Brain microvascular endothelial cell (primary cell): ENCODE data around the gene POU5F1.

Experiments
- DNase-seq: peaks from one replicate; pipeline ENCODE4 v3.0.0-alpha.2; 2020
- H3K27ac ChIP-seq: fragments of 250-450 bp; sonication (Bioruptor Pico); 2 replicates; pipeline ENCODE4 v1.5.1; 2020; ENCODE audit warnings: mild to moderate bottlenecking, moderate library complexity
- H3K27me3 ChIP-seq: fragments of 250-450 bp; sonication (Bioruptor Pico); replicated peaks from 2 replicates; pipeline ENCODE4 v1.5.1; 2020; ENCODE audit warnings: mild to moderate bottlenecking
- H3K36me3 ChIP-seq: fragments of 250-450 bp; sonication (Bioruptor Pico); replicated peaks from 2 replicates; pipeline ENCODE4 v1.5.1; 2020; ENCODE audit warnings: mild to moderate bottlenecking
- H3K4me3 ChIP-seq: 2 replicates; pipeline ENCODE4 v1.5.1; 2011; ENCODE audit warnings: low read depth, mild to moderate bottlenecking, control low read depth, low read length, moderate library complexity
- CTCF ChIP-seq: IDR thresholded peaks from 2 replicates; pipeline ENCODE4 v1.5.1; 2011; ENCODE audit warnings: low read depth, mild to moderate bottlenecking, moderate library complexity, low read length, control low read depth, inconsistent platforms; ENCODE audit errors: missing control alignments
- in situ Hi-C: cut with HindIII; loops from 2 replicates; pipeline ENCODE4 v1.10.0; 2017; ENCODE audit warnings: low sequenced_read_pairs, low pct_ligation_motif_present

The POU5F1 gene

GRCh38 chr6:31180500-31180899 lies 10.0 kb upstream of the POU5F1 start:
- Histone ChIP-seq H3K27me3 (no peaks in the 10 kb centered on the region), H3K27ac (no peak overlapping the region), H3K36me3 (no peaks in the 10 kb centered on the region), H3K4me3 (peak overlapping the region; percentile 44)
- TF ChIP-seq CTCF = no peak
- DNase-seq = peak; percentile 28
- in situ Hi-C loops = no loop called here

GRCh38 chr6:31179896-31180295 lies 9.4 kb upstream of the POU5F1 start:
- no peak for DNase-seq
- in situ Hi-C loops = no loop called here
- Histone ChIP-seq H3K27me3 (no peaks in the 10 kb centered on the region), H3K4me3 (peak overlapping the region; percentile 44), H3K36me3 (no peaks in the 10 kb centered on the region), H3K27ac (no peak overlapping the region)
- no peak for TF ChIP-seq CTCF

- DNase-seq = no peak
- H3K4me3 ChIP-seq = no peak overlapping the region
Observed at GRCh38 chr6:31179042-31179386, 8.5 kb upstream of the POU5F1 start.

GRCh38 chr6:31178143-31179041 lies 7.9 kb upstream of the POU5F1 start:
- in situ Hi-C loops = no loop called here
- DNase-seq = no peak
- H3K4me3 ChIP-seq = no peak overlapping the region
- TF ChIP-seq CTCF = no peak
- H3K36me3 ChIP-seq = no peaks in the 10 kb centered on the region
- no peak overlapping the region for H3K27ac ChIP-seq
- no peaks in the 10 kb centered on the region for H3K27me3 ChIP-seq

More at GRCh38 chr6:31179042-31179386, 8.5 kb upstream of the POU5F1 start:
- Histone ChIP-seq H3K27me3 (no peaks in the 10 kb centered on the region), H3K36me3 (no peaks in the 10 kb centered on the region), H3K27ac (no peak overlapping the region)
- in situ Hi-C loops = no loop called here
- no peak for TF ChIP-seq CTCF

GRCh38 chr6:31175971-31176370 lies 5.5 kb upstream of the POU5F1 start:
- in situ Hi-C loops = no loop called here
- Histone ChIP-seq H3K4me3 (no peak overlapping the region), H3K27me3 (no peaks in the 10 kb centered on the region), H3K27ac (no peak overlapping the region), H3K36me3 (no peaks in the 10 kb centered on the region)
- no peak for TF ChIP-seq CTCF
- DNase-seq = peak; percentile 32

- no peak overlapping the region for H3K27ac ChIP-seq
- H3K27me3 ChIP-seq = no peaks in the 10 kb centered on the region
- in situ Hi-C loops = no loop called here
- H3K4me3 ChIP-seq = no peak overlapping the region
- TF ChIP-seq CTCF = no peak
- H3K36me3 ChIP-seq = no peaks in the 10 kb centered on the region
- no peak for DNase-seq
Observed at GRCh38 chr6:31174378-31174777, 3.9 kb upstream of the POU5F1 start.
